HG03520 (cell line): Measurements from ENCODE around the gene WDR27.
"Not testable (repeated sequence)": the region's sequence is repeated elsewhere in the genome, so short reads cannot be mapped to it uniquely, and the experiment has no call there.

Experiments used
- ATAC-seq: cut with Tn5 transposase; IDR thresholded peaks from one replicate; pipeline ENCODE4 v1.9.1; 2021; ENCODE audit warnings: mild to moderate bottlenecking, moderate library complexity; ENCODE audit not compliant: unreplicated experiment

The WDR27 gene

DNA sequence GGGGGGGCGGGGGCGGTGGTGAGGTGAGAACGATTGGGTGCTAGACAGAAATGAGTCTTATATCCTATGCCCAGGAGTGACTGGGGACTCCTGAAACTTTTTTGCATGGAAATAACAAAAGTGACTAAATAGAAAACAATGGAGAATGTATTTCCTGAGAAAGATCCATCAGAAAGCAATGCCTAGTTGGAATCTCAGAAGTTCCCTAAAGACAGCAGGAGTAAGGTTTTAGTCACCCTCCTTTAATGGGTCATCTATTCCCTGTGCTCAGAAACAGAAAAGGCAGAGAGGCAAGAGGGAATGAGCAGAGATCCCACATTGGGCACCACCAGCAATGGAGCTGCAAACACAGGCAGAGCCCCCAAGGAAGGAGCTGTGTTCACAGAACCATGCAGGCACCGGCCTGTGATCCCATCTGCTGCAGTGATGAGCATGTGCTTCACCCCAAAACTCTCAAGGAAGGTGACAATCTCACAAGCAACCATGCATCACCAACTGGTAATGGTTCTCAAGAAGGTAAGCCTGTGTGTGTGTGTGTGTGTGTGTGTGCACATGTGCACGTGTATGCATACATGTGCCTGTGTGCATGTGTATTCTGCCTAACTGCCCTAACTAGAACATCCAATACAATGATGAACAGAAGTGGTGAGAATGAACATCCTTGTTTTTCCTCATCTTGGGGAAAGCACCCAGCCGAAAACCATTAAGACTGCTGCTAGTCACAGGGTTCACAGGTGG is 168.4 kb downstream of the WDR27 start:
- no peak for ATAC-seq

DNA sequence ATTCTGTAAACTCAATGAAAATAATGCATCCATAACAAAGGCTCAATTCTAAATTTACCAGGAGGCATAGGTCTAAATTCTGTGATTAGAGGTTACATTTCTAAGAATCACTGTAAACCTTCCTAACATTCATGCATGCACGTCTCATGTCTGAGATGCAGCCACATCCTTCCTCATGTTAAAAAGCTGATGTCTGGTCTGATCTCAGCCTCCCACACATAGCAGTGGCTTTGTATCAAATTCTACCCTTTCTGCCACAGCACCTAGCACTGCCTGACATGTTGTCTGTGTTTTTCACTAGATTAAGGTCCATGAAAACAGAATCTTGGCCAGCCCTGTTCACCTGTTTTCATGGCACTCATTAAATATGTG is 171.1 kb downstream of the WDR27 start:
- ATAC-seq: no peak

DNA sequence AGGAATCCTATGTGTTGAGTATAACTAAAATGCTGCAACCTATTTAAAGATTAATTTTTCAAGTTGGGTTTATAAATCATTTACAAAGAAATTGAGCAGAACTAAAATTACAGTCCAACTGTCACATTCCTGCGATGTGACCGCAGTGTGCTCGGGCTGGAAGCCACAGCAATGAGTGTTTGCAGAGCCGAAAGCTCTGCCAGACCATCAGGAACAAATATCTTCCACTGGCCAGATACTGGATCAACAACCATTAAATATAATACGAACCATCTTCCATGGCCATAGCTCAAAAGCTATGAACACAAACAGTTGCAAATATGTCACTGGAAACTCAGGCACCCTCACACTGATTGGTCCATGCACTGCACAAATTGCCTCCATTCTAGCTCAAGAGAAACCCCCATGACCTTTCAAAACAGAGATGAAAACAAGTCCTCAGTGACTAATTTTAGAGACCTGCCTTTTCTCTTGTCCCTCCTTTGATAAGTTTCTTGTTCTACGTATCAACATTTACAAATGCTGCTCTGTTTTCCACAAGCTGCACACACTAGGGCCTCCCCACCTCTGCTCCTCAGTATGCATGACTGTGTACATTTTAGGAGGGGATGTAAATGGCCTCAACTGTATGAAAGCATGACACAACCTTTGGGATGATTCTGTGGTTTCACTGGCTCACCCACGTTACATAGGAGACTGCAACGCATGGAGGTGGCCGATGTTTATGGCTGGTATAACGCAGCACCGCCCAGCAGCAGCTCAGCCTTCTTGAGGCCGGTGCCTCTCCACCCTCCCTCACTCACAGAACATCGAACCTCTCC is 171.7 kb downstream of the WDR27 start:
- no peak for ATAC-seq

DNA sequence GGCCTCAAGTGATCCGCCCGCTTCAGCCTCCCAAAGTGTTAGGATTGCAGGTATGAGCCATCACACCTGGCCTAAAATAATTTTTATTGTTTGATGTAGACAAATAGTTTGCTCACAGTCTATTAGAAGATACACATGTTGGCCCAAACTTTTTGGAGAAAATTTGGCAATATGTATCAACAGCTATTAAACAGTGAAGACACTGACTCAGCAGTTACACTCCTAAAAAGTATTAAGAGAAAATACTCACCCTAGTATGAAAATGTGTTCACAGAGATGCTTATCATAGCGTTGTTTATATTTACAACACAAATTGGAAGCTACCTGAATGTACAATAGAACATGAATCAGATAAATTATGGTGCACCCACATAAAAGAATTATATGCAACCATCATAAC is 173.1 kb downstream of the WDR27 start:
- ATAC-seq: no peak

DNA sequence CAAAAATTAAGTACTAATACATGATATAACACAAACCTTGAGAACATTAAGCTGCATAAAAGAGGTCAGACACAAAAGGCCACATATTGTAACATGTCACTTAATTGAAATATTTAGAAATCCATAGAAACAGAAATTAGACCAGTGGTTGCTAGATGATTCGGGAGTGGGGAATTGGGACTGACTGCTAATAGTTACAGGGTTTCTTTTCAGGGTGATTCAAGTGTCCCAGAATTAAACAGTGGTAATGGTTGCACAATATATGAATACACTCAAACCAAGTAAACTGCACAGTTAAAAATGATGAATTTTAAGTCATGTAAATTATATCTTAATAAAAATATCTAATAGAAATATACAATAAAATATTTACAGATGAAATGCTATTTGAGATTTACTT is 174.5 kb downstream of the WDR27 start:
- ATAC-seq: no peak

DNA sequence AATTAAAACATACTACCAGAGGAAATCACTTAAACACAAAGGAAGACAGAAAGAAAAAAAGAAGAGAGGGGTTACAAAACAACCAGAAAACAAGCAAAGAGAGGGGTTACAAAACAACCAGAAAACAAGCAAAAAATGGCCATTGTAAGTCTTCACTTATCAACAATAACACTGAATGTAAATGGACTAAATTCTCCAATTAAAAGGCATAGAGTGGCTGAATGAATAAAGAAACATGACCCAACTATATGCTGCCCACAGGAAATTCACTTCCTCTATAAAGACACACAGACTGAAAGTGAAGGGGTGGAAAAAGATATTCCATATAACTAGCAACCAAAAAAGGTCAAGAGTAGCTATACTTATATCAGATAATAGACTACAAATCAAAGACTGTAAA is 180.0 kb downstream of the WDR27 start:
- no peak for ATAC-seq

DNA sequence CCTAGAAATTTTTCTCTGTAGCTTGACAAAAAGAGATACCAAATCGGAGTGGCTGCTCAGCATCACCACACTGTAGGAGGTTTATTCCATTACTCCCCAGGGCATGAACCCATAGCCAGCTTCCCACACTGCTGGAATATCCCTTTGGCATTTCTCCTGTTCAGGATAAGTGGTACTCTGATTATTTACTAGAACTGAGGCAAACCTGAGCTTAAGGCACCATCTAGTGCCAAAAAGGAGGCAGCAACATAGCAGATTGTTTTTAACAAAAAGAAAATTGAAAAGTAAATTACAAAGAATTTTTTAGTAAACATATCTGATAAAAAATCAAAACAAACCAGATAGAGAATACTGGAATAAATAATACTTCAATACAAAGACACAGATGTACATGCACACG is 181.7 kb downstream of the WDR27 start:
- no peak for ATAC-seq

DNA sequence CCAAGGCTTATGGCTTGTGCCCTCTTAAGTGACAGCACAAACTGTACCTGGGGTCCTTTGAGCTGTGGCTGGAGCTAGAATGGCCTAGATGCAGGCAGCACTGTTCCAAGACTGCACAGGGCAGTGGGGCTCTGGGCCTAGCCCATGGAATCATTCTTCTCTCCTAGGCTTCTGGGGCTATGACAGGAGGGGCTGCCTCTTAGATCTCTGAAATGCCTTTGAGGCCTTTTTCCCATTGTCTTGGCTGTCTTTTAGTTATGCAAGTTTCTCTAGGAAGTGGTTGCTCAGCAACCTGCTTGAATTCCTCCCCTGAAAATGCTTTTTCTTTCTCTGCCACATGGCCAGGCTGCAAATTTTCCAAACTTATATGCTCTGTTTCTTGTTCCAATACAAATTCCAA is 183.4 kb downstream of the WDR27 start:
- ATAC-seq: no peak

DNA sequence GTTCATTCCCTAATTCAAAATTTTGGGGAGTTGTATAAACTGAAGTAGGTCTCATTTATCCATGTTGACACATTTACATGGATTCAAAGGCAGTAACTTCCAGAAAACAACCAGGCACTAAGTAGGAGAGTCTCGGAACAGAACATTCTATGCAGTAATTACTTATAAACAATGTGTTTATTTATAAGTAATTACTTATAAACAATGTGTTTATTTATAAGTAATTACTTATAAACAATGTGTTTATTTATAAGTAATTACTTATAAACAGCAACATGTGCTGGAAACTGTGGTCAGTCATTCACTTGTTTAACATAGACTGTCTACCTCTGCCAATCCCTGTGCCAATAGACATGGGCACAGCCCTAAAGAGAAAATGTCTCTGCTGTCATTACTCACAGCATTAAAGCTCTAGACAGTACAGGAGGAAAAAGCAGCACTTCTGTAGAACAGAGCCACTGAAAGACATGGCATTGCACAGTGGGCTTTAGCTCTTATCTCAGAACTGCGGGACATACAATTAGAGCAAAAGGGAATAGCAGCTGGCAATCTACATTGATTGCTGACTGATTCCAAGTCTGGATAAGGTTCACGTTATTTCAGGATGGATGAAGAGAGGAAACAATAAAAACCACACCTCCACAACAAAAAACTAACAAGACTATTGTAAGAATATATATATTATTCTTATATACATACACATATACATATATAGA is 188.2 kb downstream of the WDR27 start:
- no peak for ATAC-seq

DNA sequence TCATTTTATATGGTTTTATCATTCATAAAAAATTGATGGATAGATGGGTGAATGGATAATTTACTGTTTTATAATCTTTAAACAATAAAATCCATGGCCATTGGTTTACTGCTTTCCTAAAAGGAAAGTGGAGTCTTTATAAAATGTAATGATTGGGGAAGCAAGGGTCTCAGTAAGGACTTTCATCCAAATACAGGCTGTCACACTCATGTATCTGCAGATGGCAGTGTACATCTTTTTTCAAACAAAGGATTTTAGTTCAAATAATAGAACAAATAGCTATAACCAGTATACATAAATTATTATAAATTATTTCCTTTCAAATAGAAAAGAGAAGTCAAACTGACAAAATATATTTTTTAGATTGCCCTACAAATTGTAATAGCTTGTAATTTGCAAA is 190.0 kb downstream of the WDR27 start:
- ATAC-seq: not testable (repeated sequence)

DNA sequence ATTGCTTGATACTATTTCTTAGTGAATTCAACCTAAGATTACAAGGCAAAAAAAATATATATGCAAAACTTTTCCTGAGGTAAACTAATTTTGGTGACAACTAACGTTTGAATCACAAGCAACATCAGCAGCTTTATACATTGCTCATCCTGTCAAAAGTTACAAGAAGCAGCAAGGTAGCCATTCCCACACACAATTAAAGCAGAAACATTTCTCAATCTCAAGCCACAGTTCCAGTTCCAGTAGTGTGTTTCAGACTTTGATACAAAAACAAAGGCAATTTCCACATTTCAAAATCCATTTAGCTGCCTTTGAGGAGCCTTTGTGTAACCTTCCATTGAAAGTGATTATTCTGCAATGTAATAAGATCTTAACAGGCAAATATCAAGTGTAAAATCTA is 191.0 kb downstream of the WDR27 start:
- no peak for ATAC-seq

DNA sequence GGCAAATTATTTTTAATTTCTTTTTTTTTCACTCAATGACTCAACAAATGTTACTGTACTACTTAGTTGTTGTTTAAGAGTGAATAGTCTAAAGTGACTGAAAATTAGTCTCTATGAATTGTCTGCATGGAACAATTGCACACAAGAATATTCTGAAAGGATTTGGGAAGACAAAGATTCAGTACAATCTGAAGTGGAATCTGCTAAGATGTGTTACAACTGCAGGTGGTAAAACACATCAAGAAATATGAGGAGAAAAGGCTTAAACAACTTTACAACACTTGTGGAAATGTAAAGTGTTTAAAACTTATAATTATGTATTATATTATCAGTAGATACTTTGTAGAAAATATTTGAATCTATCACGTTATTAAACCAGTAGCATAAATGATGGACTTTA is 193.4 kb downstream of the WDR27 start:
- ATAC-seq: no peak

DNA sequence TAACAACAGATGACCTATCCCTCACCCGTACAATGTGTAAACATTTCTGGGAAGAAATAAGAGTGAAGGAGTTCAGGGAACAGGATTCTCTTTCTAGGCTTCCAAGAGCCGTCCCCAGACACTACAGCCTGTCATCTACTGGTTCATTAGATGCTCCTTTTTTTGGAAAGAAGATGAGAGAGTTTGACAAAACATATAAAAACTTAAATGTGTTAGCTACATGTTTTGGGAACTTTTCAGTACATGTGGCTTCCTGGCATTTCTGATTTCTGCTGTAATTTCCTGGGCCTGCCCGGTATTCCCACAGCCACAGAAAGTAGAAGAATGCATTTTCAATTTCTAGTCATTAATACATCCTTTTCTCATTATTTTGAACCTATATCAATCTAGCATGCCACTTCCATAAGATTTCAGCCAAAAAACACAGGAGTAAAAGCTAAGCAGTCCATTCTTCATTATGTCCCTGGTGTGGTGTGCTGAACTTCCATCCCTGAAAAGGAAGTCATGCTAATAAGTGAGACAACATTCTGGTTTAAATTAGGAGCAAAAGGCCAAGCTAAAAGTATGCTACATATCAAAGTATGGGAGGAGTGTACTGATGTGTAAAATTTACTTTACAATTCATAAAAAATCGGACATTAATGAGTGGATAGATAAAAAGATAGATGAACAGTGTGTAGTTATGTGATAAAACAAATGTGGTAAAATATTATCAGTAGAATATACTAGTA is 198.2 kb downstream of the WDR27 start:
- ATAC-seq: no peak

DNA sequence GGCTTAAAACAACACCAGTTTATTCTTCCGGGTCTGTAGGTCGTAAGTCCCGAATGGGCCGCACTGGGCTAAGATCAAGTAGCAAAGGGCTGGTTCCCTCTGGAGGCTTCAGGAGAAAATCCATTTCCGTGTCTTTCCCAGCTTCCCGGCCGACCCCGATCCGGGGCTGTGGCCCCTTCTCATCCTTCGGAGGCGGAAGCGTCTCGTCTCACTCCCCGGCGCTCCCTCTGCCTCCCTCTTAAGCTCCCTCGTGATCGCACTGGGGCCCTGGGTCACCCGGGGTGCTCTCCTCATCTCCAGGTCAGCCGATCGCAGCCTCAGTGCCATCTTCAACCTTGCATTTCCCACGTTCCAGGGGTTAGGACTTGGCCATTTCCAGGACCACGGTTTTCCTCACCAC is 199.4 kb downstream of the WDR27 start:
- no peak for ATAC-seq

DNA sequence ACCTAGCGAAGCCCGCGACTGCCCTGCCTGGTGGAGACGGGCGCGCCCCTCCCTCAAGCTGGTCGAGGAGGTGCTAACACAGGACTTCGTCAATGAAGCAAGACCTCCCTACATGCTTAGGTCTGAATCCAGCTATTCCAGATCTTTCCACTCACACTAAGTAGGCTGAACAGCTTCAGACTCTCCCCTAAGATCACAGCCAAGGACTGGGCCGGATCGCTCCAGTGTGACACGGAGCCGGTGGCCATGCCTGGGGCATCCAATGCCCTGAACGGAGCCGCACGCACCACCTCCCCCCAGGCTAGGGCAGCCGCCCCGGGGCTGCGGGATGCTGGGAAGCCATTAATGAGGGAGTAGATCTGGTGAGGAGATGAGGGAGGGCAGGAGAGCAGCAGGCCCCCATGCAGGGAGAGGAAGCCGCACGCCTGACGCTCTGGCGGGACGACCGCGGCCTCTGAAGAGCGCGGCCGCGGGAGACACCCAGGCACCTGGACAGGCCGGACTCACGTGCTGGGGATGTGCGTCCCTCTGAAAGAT is 200.0 kb downstream of the WDR27 start:
- no peak for ATAC-seq

DNA sequence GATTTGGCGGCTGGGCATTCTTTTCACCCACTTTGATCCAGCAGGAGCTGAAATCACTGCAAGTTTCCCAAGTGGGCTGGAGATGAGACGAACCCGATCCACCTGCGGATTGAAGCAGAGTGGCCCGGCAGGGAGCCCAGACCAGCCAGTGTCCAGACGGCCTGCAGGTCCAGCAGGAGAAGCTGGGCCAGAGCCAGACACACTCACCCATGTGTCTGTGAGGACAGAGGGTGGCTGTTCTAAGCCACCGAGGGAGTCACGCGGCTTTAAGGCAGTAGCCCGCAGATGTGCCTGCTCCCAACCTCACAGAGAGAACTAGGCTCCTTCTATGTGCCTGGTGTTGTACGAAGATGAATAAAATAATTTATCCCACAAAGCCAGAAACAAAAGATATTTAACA is 200.7 kb downstream of the WDR27 start:
- no peak for ATAC-seq

DNA sequence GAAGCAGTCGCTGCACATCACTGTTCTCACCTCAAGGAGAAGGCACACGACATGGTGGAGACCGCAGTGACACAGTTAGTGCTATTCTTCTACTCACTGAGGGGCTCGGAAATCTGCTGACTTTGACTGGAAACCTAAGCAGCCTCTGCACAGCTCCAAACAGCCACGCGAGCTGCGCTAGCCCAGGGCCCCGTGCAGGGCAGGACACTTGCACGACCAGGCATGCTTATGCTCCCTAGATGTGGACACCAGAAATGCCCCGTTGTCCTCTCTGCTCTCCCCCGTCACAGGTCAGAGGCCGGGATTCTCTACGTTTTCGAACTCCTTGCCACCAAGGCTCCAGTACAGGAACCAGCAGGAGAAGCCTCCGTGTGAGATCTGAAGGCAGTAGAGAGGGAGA is 201.1 kb downstream of the WDR27 start:
- no peak for ATAC-seq

DNA sequence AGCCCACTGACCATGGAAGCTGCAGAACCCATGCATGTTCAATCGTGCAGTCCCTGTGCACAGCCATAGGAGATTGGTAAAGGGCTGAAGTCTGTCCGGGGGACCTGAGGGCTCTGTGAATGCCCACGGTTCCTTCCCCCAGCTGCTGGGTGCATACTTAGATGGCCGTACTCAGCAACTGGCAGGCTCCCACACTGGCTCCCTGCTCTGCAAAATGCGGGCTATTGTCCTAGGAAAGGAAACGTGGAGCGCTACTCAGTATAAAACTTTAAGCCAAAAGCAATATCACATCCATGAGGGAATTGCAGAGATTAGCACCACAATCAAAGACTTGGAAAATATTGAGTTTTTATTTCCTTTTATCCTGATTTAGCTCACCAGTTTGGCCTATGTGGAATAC is 202.0 kb downstream of the WDR27 start:
- ATAC-seq: no peak

DNA sequence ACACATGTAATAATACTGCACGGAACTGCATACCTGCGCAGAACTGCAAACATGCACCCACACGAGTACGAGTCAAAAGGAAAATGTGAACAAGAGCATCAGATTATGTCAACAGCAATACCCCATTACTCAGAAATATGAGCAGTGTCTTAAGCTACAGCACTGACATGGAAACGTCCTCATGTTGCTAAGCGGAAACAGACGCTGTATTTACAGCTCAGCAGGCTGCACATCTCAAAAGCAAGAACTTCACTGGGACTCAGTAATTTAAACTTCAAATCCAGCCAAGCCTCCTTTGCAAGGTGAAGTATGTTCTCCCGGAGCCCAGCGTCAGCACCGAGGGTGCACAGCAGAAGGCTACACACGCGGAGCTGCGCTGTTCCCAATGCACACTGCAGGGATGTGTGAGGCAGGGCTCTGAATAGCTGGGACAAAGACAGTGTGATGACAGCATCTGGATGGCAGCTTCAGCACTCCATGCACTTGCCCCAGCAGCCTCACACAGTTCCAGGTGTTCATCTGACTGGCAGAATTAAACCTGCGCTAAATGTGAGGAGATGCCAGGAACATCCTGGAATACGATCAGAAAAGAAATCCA is 202.8 kb downstream of the WDR27 start:
- ATAC-seq: no peak

DNA sequence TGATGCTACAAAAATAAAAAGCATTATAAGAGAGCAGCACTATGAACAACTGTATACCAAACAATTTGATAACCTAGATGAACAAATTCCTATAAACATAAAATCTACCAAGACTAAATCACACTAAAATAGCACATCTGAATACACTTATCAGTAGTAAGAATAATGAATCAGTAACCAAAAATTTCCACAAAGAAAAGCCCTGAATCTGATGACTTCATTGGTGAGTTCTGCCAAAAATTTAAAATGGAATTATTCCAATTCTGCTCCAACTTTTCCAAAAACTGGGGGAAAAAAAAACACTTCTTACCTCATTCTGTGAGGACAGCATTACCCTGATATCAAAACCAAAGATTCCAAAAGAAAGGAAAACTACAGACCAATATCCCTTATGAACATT is 206.2 kb downstream of the WDR27 start:
- ATAC-seq: no peak

DNA sequence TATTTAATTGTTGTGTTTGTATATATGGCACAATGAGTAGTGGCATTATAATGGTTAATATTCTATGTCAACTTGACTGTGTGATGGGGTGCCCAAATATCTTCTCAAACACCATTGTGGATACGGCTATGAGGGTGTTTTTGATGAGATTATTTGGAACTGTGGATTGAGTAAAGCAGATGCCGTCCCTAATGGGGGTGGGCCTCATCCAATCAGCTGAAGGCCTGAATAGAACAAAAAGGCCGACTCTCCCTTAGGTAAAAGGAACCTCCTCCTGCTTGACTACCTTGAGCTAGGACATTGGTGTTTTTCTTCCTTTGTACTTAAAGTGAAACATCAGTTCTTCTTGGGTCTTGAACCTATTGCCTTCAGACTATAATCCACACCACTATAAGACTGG is 207.8 kb downstream of the WDR27 start:
- ATAC-seq: no peak
